NCI-H1436 (cell line): ENCODE data around the gene ACAD8.
"Not testable (repeated sequence)": the region's sequence is repeated elsewhere in the genome, so short reads cannot be mapped to it uniquely, and the experiment has no call there.

ENCODE experiments used
- DNase-seq: peaks from one replicate; lab custom pipeline; 2025; lab: John Stamatoyannopoulos, UW

The ACAD8 gene

DNA sequence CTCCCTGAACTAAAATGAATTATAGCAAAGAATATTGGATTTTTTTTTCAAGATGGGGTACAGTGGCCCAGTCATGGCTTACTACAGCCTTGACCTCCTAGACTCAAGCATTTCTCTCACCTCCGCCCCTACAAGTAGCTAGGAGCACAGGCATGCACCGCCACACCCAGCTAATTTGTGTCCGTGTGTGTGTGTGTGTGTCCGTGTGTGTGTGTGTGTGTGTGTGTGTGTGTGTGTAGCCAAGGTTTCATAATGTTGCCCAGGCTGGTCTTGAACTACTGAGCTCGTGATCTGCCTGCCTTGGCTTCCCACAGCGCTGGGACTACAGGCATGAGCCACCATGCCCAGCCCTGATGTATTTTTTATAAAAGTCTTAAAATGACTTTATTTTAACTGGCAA lies 12.8 kb upstream of the ACAD8 start:
- DNase-seq, result no peak

DNA sequence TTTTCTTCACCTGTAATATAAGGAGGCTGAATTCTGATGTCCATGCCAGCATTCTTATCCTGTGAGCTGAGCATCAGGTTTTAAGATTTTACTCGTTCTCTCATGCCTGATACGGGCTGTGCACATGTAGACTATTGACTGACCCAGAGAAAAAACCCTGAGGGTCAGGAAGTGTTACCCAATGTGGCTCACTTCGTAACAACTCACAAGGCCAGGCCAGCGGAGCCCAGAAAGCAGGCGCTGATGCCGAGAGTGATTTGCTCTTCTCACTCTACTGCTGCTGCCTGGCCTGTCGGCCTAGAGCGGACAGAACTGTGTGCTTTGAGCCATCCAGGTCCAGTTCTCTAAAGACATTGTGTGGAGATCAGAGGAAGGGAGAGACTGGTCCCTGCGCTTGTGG lies 11.0 kb upstream of the ACAD8 start:
- no peak for DNase-seq

DNA sequence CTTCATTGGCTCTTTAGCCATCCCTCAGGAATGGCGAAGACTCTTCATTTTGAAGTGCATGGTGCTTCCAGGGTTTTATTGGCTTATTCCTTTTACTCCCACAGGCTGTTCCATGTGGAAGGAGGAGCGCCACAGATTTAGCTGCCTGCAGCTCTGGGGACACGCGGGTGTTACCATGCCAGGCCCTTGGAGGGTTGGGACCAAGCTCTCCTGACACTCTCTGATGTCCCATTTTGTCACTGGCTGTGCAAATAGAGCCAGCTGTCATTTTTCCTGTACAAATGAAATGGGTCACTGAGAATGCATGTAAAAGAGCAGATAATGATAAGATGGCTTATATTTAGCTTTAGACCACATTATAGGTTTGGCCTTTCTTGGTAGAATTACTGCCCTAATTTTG lies 9.5 kb upstream of the ACAD8 start:
- DNase-seq, result no peak

- DNase-seq, result no peak
These were observed 8.8 kb upstream of the ACAD8 start for GRCh38 chr11:134244593-134244992.

GRCh38 chr11:134245434-134245833 lies 7.9 kb upstream of the ACAD8 start:
- no peak for DNase-seq

GRCh38 chr11:134246100-134246499 lies 7.3 kb upstream of the ACAD8 start:
- DNase-seq, result no peak

GRCh38 chr11:134246678-134247077 lies 6.7 kb upstream of the ACAD8 start:
- DNase-seq, result no peak

GRCh38 chr11:134248910-134249480 lies 4.4 kb upstream of the ACAD8 start:
- DNase-seq, result no peak

DNA sequence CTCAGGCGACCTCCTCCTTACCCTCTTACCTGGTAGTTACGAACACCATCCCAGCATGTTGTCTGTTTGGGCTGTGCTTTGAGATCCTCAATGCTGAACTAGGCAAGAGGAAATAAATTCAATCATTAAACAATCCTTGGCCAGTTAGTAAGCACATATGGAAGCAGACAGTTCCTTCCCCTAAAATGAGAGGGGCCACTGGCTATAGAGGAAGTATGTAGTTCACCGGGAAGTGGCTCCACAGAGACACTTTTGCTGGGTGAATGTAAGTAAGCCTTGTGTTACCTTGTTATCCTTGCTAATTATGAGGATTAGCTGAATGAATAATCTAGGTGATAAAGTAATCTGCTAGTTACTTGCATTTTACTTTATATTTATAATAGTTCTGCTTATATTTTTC lies 3.1 kb upstream of the ACAD8 start:
- DNase-seq, result no peak

DNA sequence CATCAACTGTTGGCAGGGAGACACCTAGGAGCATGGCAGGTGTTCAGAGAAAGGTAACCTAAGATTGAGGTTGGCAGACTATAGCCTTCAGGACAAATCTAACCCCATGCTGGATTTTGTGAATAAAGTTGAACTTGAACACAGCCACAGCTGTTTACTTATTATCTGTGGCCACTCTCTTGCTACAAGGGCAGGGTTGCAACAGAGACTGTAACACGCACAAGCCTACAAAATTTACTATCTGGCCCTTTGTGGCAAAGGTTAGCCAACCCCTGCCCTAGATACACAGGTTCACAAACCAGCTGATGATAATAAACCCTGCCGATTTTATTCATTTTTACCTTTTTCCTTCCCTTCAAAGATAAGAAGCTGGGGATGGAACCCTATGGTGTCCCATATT lies 2.7 kb upstream of the ACAD8 start:
- DNase-seq, result no peak

- DNase-seq, result no peak
These were observed 801 bp upstream of the ACAD8 start for GRCh38 chr11:134252346-134253187.

DNA sequence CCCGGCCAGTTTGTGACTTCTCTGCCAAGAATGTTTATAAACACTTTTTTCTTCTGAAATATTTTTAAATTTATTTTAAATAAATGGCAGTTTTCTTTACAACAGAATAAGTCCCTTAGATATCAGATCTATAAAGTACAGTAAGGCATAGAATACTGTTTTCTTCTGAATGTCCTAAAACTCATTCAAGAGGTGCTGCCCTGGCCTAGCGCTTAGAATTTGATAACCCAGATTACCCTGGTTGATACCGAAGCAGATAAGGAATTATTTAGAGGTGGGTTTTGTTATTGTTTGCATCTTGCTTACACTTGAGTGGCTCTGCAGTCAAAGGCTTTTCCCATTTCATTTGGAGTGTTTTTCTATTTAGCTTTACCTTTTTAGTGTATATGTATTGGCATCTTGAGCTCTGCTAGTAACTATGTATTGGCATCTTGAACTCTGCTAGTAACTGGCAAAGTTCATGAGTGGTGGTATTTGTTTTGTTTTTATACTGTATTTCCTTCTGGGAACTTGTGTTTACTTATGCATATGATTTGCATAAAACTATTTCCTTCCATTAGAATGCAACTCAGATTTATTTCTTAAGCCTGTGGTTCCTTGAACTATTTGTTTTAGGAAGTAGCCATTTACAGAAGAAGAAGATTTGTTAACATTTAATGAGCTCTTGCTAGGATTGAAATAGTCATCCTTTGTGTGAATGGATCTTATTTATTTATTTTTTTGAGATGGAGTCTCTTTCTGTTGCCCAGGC lies 1.2 kb downstream of the ACAD8 start:
- DNase-seq, result no peak

GRCh38 chr11:134255184-134255561 lies 1.8 kb downstream of the ACAD8 start:
- DNase-seq, result not testable (repeated sequence)

DNA sequence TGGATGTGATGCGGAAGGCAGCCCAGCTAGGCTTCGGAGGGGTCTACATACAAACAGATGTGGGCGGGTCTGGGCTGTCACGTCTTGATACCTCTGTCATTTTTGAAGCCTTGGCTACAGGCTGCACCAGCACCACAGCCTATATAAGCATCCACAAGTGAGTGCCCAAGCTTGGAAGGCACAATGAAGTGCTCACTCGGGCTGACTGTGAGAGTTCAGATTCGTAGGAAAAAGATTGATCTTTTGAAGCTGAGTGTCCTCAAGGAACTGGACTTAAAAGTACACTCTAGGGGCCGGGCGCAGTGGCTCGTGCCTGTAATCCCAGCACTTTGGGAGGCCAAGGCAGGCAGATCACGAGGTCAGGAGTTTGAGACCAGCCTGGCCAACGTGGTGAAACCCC lies 3.7 kb downstream of the ACAD8 start:
- DNase-seq, result no peak

- DNase-seq, result no peak
These were observed 5.2 kb downstream of the ACAD8 start for GRCh38 chr11:134258577-134258976.

GRCh38 chr11:134260503-134260902 lies 7.1 kb downstream of the ACAD8 start:
- DNase-seq, result no peak

DNA sequence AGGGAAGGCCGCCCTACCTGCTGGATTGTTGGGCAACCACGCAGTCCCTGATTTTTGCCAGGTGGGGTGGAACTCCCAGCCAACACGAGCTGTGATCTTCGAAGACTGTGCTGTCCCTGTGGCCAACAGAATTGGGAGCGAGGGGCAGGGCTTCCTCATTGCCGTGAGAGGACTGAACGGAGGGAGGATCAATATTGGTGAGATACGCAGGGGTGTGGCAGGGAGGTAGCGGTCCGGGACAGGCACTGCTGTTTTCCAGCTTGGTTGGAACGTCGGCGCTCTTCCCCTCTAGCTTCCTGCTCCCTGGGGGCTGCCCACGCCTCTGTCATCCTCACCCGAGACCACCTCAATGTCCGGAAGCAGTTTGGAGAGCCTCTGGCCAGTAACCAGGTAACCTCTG lies 7.6 kb downstream of the ACAD8 start:
- no peak for DNase-seq

GRCh38 chr11:134261626-134262488 lies 8.5 kb downstream of the ACAD8 start:
- peak; percentile 12 for DNase-seq

DNA sequence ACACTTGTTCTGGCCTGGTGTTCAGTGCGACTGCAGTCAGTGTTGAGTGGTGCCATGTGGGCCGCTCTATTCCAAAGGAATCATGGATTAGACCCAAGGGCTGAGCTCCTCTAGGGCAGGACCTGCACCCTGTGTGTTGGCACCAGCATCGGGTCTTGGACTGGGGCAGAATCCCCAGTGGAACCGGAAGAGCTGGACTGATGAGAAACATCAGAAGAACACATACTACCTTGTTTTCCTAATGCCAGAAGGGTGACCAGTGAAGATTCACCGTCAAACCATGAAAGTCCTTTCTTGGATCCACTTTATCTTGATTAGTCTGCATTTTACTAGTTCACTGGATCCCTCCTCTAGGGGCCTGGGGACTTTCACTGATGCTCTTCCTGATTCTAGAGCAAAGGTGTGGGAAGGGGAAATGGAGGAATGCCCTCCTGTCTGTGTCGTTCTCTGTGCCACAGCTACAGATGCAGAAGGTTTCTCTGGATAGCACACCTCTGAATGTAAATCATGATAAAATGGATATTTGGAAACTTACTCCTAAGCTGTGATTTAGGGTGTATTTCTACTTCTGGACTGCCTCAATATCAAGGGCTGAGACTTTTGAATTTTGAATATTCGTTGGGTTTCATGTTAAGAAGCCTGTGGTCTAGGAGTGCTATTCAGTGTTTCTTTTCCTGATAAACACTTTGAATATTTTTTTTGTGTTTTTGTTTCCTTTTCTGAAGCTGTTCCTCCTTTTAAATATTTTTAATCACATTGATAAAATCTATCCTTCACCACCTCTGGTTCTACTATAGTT lies 11.8 kb downstream of the ACAD8 start:
- DNase-seq, result no peak

DNA sequence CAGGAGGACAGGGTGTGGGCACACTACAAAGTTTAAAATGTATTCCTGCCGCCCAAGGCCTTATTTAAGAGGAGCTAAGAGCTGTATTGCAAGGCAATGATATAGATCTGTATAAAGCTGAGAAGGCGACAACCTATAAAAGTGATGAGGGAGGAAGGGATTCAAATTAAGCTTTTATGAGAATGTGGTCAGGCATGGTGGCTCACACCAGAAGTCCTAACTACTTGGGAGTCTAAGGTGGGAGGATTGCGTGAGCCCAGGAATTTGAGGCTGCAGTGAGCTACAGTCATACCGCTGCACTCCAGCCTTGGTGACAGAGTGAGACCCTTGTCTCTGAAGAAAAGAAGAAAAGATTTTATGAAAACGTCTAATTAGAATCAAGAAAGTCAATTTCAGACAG lies 13.1 kb downstream of the ACAD8 start:
- no peak for DNase-seq

GRCh38 chr11:134266841-134267251 lies 13.5 kb downstream of the ACAD8 start:
- DNase-seq, result no peak
